ENCODE results near the gene LGALS8.

GRCh38 chr1:236560213-236560771 is 36.5 kb downstream of the LGALS8 start:
- no peak for TF ChIP-seq EZH2 (IDR thresholded peaks at IDR 0.05; ENCODE audit: borderline replicate concordance, low read depth, low read length, poor library complexity, severe bottlenecking)
- peak; percentile 20; the same call in 1 of the 2 replicates for TF ChIP-seq CTCF (conservative IDR thresholded peaks at IDR 0.05; ENCODE audit: low read depth, low read length)

Data from A673 (cell line).